Femur (tissue), 1 donor: ENCODE measurements around the gene BTBD6.
A peak's percentile ranks its signal among the peaks of the same experiment; 100 is the strongest.

Source experiments
- DNase-seq: peaks from one replicate; pipeline ENCODE4 v3.0.0-alpha.2; 2017

The BTBD6 gene

GRCh38 chr14:105211758-105212089 is 36.6 kb upstream of the BTBD6 start:
- no peak for DNase-seq

- DNase-seq = peak; percentile 64
These were observed 35.6 kb upstream of the BTBD6 start for GRCh38 chr14:105212541-105213300.

- no peak for DNase-seq
These were observed 35.0 kb upstream of the BTBD6 start for GRCh38 chr14:105213361-105213760.

- DNase-seq = no peak
These were observed 33.9 kb upstream of the BTBD6 start for GRCh38 chr14:105214324-105214915.

- no peak for DNase-seq
These were observed 32.7 kb upstream of the BTBD6 start for GRCh38 chr14:105215602-105216001.

GRCh38 chr14:105216490-105217247 is 31.7 kb upstream of the BTBD6 start:
- DNase-seq = no peak

GRCh38 chr14:105217774-105218173 is 30.6 kb upstream of the BTBD6 start:
- no peak for DNase-seq

- DNase-seq = no peak
These were observed 29.7 kb upstream of the BTBD6 start for GRCh38 chr14:105218611-105219010.

- no peak for DNase-seq
These were observed 29.2 kb upstream of the BTBD6 start for GRCh38 chr14:105219043-105219612.

- DNase-seq = no peak
These were observed 28.6 kb upstream of the BTBD6 start for GRCh38 chr14:105219753-105220152.

- DNase-seq = peak; percentile 13
These were observed 27.4 kb upstream of the BTBD6 start for GRCh38 chr14:105220699-105221597.

GRCh38 chr14:105221598-105222178 is 26.6 kb upstream of the BTBD6 start:
- DNase-seq = no peak

GRCh38 chr14:105223260-105223659 is 25.1 kb upstream of the BTBD6 start:
- DNase-seq = no peak

- DNase-seq = no peak
These were observed 24.4 kb upstream of the BTBD6 start for GRCh38 chr14:105223770-105224544.

- peak; percentile 18 for DNase-seq
These were observed 23.3 kb upstream of the BTBD6 start for GRCh38 chr14:105224845-105225570.

- DNase-seq = peak; percentile 14
These were observed 22.1 kb upstream of the BTBD6 start for GRCh38 chr14:105226198-105226597.

GRCh38 chr14:105227346-105227745 is 21.0 kb upstream of the BTBD6 start:
- no peak for DNase-seq

GRCh38 chr14:105228562-105228961 is 19.8 kb upstream of the BTBD6 start:
- DNase-seq = peak; percentile 27

GRCh38 chr14:105229099-105229655 is 19.2 kb upstream of the BTBD6 start:
- peak; percentile 16 for DNase-seq
